ENCODE measurements around the gene TRIM56.
"Not testable (repeated sequence)": the region's sequence is repeated elsewhere in the genome, so short reads cannot be mapped to it uniquely, and the experiment has no call there.

The TRIM56 gene

DNA sequence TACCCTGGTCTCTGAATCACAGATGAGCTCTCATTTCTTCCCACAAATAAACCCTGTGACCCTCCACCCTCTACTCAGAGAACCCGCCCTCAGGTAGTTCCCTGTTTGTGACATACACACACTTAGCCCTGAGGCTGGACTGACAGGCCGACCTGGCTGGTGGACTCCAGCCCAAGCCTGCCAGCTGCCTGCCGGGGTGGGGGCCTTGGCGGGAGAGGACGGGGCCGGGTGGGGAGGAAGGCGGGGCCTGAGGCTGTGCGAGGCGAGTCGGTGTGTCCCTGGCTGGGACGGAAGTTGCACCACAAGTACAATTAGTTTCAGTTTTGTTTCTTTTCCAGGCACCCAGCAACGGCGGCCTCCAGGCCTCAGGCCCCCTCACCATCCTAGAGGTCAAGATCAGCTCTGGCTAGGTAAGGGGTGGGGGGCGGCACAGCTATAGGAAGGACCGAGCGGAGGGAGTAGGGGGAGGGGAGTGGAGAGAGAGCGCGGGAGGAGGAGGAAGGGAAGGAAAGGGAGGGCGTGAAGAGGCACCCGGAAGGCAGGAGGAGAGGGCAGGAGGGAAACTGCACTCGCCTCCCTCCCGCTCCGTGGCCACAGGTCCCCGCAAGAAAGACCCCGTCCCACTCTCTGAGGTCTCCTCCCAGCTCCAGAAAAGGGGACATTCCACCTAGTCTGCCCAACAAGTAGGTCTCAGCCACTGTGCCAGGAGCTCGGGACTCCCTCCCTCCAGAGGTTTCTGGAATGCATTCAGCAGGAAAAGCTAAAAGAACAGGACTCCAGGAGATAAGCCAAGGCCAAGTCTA, at the start of gene TRIM56:
Gene TRIM56 (plus strand): TSS at position 320 of the 803 bp plus-strand sequence. CDS start 1,832 bp downstream, outside the sequence.
- peak; percentile 79 for DNase-seq

DNA sequence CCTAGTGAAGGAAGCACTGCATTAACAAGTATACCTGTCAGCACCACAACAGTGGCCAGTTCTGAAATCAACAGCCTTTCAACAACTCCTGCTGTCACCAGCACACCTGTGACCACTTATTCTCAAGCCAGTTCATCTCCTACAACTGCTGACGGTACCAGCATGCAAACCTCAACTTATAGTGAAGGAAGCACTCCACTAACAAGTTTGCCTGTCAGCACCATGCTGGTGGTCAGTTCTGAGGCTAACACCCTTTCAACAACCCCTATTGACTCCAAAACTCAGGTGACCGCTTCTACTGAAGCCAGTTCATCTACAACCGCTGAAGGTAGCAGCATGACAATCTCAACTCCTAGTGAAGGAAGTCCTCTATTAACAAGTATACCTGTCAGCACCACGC, 49.3 kb upstream of the TRIM56 start:
- no peak for DNase-seq

GRCh38 chr7:101041283-101041682, 44.0 kb upstream of the TRIM56 start:
- not testable (repeated sequence) for DNase-seq

DNA sequence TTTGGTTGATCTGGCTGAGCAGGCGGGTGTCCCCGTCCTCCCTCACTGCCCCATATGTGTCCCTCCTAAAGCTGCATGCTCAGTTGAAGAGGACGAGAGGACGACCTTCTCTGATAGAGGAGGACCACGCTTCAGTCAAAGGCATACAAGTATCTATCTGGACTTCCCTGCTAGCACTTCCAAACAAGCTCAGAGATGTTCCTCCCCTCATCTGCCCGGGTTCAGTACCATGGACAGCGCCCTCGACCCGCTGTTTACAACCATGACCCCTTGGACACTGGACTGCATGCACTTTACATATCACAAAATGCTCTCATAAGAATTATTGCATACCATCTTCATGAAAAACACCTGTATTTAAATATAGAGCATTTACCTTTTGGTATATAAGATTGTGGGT, 26.9 kb upstream of the TRIM56 start:
- peak; percentile 49 for DNase-seq

DNA sequence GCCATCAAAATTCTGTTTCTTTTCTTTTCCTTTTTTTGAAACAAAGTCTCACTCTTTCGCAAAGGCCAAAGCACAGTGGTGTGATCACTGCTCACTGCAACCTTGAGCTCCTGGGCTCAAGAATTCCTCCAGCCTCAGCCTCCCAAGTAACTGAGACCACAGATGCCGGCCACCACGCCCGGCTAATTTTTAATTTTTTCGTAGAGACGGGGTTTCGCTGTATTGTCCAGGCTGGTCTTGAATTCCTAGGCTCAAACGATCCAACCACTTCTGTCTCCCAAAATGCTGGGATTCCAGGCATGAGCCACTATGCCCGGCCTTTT, 25.7 kb upstream of the TRIM56 start:
- DNase-seq, result no peak

DNA sequence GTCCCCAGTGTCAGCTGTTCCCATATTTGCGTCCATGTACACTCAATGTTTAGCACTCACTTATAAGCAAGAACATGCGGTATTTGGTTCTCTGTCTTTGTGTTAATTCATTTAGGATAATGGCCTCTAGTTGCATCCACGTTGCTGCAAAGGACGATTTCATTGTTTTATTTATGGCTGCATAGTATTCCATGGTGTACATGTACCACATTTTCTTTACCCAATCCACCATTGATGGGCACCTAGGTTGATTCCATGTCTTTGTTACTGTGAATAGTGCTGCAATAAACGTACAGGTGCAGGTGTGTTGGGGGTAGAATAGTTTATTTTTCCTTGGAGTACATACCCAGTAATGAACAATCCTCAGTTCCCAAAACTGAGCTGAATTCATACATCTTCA, 24.3 kb upstream of the TRIM56 start:
- no peak for DNase-seq

DNA sequence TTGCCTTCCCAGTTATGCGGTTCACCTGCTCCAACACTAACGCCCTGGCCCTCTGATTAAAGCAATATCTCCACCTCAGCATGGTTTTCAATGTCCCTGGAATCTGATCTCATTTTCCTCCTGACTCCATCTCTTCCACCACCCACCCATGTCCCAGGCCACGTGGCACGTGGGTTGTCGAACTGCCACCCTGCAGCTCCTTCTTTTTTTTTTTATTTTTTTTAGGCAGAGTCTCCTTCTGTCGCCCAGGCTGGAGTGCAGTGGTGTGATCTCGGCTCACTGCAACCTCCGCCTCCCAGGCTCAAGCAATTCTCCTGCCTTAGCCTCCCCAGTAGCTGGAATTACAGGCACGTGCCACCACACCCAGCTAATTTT, 21.1 kb upstream of the TRIM56 start:
- DNase-seq, result not testable (repeated sequence)

GRCh38 chr7:101065162-101065561, 20.1 kb upstream of the TRIM56 start:
- not testable (repeated sequence) for DNase-seq

DNA sequence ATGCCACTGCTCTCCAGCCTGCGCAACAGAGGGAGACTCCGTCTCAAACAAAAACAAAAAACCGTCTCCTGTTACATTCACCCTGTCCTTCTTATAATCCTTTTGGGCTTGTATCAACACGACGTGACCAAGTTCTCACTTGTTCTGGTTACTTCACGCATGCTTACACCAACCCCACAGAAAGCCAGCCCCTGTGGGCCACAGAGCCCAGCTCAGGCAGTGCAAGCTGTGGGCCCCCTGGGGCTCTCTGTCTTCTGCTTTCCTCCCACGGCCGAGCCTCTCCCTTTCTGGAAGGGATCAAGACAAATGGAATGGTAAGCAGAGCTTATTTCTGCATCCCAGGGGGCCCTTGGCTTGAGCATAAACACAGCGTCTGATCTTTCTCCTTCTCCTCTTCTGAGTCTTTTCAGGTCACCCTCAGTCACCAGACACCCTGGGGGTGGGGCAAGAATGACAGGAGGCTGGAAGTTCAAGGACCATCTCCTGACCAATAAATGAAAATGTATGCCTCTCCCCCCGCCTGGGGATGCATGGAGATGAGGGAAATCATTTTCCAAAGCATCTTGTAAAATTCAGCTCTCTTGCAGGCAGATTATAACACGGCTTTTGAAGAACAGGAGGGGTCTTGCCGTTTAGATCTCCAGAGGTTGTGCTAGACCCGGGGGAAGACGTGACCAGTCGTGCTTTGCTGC, 19.0 kb upstream of the TRIM56 start:
- DNase-seq, result no peak

DNA sequence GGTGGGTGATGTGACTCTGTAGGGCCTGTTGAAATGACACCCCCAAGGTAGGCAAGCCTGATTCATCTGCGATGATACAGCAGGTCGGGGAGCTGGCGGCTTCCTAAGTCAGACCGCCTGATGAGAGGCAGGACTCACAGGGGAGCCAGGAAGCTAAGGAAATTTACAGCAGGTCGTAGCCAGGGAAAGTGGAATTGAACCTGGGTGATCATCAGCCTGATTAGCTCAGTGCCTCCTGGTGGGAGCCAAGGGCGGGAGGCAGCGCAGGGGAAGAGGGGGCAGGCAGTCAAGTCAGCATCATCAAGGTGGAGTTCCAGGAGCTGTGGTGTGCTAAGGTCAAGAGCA, 18.5 kb upstream of the TRIM56 start:
- no peak for DNase-seq

DNA sequence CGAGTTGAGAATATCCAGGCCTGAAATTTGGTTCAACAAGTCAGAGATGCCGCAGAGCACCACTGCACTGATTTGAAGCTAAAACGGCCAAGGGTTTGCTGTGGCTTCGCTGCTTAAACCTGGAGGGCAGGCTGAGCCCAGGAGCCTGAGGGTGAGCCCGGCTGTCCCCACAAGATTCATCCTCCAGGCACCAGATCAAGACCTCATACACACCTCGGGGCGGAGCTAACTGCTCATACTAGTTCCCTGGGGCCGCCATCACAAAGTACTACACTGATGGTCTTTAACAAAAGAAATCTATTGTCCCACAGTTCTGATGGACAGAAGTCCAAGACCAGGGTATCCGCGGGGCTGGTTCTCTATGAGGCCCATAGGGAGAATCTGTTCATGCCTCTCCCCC, 16.9 kb upstream of the TRIM56 start:
- DNase-seq, result no peak

- DNase-seq, result not testable (repeated sequence)
Measured at GRCh38 chr7:101071362-101072104, 13.7 kb upstream of the TRIM56 start.

DNA sequence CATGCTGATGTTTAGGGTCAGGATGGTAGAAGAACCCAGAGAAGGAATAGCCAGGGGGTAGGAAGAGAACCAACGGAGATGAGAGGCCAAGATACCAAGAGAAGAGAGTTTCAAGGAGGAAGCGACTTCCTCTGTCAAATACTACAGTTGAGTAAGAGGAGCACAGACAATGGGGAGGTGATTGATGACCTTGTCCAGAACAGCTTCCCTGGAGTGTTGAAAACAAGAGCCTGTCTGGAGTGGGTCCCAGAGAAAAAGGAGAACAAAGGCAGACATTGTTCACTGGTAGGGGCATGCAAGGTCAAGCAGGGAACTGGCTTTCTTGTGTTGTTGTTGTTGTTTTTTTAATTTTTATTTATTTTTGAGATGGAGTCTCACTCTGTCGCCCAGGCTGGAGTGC, 9.6 kb upstream of the TRIM56 start:
- no peak for DNase-seq

- DNase-seq, result not testable (repeated sequence)
Measured at GRCh38 chr7:101076183-101076582, 9.1 kb upstream of the TRIM56 start.

DNA sequence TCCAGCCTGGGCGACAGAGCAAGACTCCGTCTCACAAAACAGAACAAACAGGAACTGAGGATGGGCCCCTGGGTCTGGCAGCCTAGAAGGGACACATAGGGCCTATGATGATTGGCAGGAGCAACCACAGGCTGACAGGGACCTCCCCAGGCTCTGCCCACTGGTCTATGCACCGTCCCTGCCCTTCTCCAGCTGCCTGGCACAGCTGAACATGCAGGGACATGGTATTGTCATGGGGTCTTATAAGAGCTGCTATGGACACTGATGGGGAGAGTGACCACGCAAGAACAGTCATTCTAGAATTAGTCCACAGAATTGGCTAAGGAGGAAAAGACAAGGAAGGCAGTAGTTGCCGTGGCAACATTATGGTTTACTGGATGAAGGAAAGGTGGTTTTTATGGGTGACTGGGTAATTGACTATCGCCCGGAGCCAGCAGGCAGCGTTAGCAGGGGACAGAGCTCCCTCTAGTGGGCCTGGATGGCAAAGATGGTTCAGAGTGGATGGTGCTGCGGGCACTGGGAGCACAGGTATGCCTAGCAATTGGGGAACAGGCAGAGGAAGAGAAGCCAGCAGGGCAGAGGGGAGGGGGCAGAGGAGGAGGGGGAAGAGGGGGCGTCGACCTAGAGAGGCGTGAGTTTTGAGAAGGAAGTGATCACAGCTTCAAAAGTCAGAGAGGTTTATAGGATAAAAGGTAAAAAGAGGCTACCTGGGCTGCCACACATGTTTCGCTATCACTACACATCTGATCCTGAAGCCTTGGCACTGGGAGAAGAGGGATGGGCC, 7.8 kb upstream of the TRIM56 start:
- DNase-seq, result peak; percentile 78

GRCh38 chr7:101081432-101081831, 3.8 kb upstream of the TRIM56 start:
- no peak for DNase-seq

- no peak for DNase-seq
Measured at GRCh38 chr7:101084865-101085161, 468 bp upstream of the TRIM56 start.

GRCh38 chr7:101087334-101088068, 2.2 kb downstream of the TRIM56 start:
- DNase-seq, result no peak

GRCh38 chr7:101088069-101088425, 2.8 kb downstream of the TRIM56 start:
- no peak for DNase-seq

DNA sequence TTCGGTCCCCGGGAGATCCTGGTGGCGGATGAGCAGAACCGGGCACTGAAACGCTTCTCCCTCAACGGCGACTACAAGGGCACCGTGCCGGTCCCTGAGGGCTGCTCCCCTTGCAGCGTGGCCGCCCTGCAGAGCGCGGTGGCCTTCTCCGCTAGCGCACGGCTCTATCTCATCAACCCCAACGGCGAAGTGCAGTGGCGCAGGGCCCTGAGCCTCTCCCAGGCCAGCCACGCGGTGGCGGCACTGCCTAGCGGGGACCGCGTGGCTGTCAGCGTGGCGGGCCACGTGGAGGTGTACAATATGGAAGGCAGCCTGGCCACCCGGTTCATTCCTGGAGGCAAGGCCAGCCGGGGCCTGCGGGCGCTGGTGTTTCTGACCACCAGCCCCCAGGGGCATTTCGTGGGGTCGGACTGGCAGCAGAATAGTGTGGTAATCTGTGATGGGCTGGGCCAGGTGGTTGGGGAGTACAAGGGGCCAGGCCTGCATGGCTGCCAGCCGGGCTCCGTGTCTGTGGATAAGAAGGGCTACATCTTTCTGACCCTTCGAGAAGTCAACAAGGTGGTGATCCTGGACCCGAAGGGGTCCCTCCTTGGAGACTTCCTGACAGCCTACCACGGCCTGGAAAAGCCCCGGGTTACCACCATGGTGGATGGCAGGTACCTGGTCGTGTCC, 3.7 kb downstream of the TRIM56 start:
- no peak for DNase-seq

GRCh38 chr7:101089876-101090275, 4.6 kb downstream of the TRIM56 start:
- DNase-seq, result no peak

DNA sequence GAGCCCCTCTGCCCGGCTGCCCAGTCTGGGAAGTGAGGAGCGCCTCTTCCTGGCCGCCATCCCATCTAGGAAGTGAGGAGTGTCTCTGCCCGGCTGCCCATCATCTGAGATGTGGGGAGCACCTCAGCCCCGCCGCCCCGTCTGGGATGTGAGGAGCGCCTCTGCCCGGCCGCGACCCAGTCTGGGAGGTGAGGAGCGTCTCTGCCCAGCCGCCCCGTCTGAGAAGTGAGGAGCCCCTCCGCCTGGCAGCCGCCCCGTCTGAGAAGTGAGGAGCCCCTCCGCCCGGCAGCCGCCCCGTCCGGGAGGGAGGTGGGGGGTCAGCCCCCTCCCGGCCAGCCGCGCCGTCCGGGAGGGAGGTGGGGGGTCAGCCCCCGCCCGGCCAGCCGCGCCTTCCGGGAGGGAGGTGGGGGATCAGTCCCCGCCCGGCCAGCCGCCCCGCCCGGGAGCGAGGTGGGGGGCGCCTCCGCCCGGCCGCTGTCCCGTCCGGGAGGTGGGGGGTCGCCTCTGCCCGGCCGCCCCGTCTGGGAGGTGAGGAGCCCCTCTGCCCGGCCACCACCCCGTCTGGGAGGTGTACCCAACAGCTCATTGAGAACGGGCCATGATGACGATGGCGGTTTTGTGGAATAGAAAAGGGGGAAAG, 7.1 kb downstream of the TRIM56 start:
- DNase-seq, result not testable (repeated sequence)

All from hematopoietic multipotent progenitor cell treated with erythropoietin and hydrocortisone succinate and interleukin-3 and kit ligand, for 8 days (in vitro differentiated cells).